ENCODE data around the gene TLE7. TPM values are rescaled to one million over a fixed set of nuclear protein-coding genes. Genes with fewer than 3 reads are reported as not detected.

Gene TLE7
- total RNA-seq, 1 donor from 2014 or later, result not detected

DNA sequence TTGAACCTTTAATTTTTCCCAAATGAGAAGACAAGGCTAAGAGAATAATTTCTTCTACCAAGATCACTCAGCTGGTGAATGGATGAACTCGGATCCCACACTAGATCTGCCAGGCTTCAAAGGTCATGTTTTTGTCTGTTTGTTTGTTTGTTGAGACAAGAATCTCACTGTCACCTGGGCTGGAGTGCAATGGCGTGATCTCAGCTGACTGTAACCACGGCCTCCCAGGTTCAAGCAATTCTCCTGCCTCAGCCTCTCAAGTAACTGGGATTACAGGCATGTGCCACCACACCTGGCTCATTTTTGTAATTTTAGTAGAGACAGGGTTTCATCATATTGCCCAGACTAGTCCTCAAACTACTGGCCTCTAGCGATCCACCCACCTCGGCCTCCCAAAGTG, 40.7 kb upstream of the TLE7 start:
- Mint-ChIP-seq H3K27ac (ENCODE audit: unreplicated experiment) (no peak overlapping the region), H3K27me3 (ENCODE audit: low read depth) (peaks cover 8% of the 10 kb centered on the region)
- DNase-seq (ENCODE audit: low read depth, low spot score), result no peak

DNA sequence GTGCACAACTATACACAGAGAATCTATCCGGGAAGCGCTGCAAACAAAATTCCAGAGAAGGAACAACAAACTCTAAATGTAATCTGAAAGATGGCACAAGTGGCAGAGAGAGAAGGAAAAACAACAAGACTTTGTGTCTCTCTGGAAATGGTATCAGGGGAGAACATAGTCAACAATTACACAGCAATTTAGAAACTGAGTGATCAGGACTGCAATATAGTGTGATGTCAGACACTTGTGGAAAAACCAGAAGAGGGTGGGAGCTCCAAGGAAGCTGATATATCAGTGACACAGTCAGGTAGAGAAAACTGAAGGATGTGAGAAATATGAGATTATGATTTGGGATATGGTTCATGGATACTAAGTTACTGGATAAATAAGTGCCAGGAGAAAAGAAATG, 39.1 kb upstream of the TLE7 start:
- Mint-ChIP-seq H3K27ac (ENCODE audit: unreplicated experiment) (no peak overlapping the region), H3K27me3 (ENCODE audit: low read depth) (peaks cover 3% of the 10 kb centered on the region), H3K36me3 (ENCODE audit: low read depth) (no peaks in the 10 kb centered on the region), H3K4me3 (no peak overlapping the region), H3K9me3 (no peaks in the 10 kb centered on the region), H3K4me1 (peaks cover 16% of the 10 kb centered on the region)
- TF ChIP-seq, protein P1, sequence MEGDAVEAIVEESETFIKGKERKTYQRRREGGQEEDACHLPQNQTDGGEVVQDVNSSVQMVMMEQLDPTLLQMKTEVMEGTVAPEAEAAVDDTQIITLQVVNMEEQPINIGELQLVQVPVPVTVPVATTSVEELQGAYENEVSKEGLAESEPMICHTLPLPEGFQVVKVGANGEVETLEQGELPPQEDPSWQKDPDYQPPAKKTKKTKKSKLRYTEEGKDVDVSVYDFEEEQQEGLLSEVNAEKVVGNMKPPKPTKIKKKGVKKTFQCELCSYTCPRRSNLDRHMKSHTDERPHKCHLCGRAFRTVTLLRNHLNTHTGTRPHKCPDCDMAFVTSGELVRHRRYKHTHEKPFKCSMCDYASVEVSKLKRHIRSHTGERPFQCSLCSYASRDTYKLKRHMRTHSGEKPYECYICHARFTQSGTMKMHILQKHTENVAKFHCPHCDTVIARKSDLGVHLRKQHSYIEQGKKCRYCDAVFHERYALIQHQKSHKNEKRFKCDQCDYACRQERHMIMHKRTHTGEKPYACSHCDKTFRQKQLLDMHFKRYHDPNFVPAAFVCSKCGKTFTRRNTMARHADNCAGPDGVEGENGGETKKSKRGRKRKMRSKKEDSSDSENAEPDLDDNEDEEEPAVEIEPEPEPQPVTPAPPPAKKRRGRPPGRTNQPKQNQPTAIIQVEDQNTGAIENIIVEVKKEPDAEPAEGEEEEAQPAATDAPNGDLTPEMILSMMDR (conservative IDR thresholded peaks at IDR 0.05), result no peak
- DNase-seq (ENCODE audit: low read depth, low spot score), result no peak

More for the DNA sequence above, 40.7 kb upstream of the TLE7 start:
- no peaks in the 10 kb centered on the region for H3K9me3 Mint-ChIP-seq
- H3K4me1 Mint-ChIP-seq, result peaks cover 16% of the 10 kb centered on the region
- H3K36me3 Mint-ChIP-seq (ENCODE audit: low read depth), result no peaks in the 10 kb centered on the region
- peak overlapping the region; percentile 29 for H3K4me3 Mint-ChIP-seq
- TF ChIP-seq, protein P1 (conservative IDR thresholded peaks at IDR 0.05), result no peak

DNA sequence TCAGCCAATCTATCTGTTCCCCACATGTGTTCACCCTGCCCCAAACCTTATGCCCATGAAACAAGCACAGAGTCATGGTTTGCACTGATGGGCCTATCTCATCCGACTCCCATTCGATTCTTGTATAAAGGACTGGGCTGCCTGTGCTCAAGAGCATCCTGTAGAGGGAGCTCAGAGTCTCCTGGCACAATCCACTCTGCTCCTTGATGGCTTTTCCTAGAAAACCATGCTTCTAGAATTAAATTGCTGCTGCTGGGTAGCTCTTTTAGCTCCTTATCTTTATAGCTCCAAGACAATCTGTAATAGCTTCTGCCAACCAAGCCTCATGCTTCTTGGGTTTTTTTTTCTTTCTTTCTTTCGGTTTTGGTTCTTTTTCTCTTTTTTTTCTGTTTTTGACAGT, 37.6 kb upstream of the TLE7 start:
- TF ChIP-seq, protein P1 (conservative IDR thresholded peaks at IDR 0.05), result peak; percentile 62

DNA sequence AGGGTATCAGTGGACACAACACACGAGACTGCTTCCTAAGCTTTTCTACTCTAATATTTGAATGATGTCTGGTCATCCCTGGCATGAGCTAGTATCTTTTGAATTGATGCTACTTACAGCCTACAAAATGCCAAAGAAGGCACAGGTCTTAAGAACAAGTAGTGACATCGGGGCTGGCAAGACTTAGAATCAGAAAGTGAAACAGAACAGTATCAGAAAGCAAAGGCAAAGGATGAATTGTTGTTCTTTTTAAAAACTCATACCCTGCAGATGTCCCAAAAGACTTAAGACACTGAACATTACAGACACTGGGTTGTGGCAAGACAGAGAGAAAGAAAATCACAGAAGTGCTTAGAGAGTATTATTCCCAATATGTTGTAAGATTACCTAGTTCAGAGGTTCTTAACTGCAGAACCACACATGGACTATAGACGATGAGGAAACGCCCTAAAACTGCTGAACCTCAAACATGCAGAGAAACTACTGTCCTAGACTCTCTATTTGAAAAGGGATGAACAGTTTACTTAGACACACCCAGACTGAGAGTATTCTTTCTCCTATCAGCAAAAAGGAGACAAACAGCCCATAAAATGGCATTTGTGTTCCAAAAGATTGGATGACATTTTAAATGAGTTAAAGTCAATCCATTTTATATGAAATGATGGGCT, 34.7 kb upstream of the TLE7 start:
- H3K9me3 Mint-ChIP-seq, result no peaks in the 10 kb centered on the region
- no peaks in the 10 kb centered on the region for H3K4me1 Mint-ChIP-seq
- no peaks in the 10 kb centered on the region for H3K27me3 Mint-ChIP-seq (ENCODE audit: low read depth)
- no peak overlapping the region for H3K4me3 Mint-ChIP-seq
- DNase-seq (ENCODE audit: low read depth, low spot score), result no peak
- TF ChIP-seq, protein P1 (conservative IDR thresholded peaks at IDR 0.05), result no peak
- H3K36me3 Mint-ChIP-seq (ENCODE audit: low read depth), result no peaks in the 10 kb centered on the region
- no peak overlapping the region for H3K27ac Mint-ChIP-seq (ENCODE audit: unreplicated experiment)

More for the DNA sequence above, 37.6 kb upstream of the TLE7 start:
- DNase-seq (ENCODE audit: low read depth, low spot score), result no peak
- H3K36me3 Mint-ChIP-seq (ENCODE audit: low read depth), result no peaks in the 10 kb centered on the region
- no peaks in the 10 kb centered on the region for H3K9me3 Mint-ChIP-seq
- H3K4me3 Mint-ChIP-seq, result no peak overlapping the region
- no peaks in the 10 kb centered on the region for H3K27me3 Mint-ChIP-seq (ENCODE audit: low read depth)
- H3K27ac Mint-ChIP-seq (ENCODE audit: unreplicated experiment), result no peak overlapping the region
- peaks cover 10% of the 10 kb centered on the region for H3K4me1 Mint-ChIP-seq

DNA sequence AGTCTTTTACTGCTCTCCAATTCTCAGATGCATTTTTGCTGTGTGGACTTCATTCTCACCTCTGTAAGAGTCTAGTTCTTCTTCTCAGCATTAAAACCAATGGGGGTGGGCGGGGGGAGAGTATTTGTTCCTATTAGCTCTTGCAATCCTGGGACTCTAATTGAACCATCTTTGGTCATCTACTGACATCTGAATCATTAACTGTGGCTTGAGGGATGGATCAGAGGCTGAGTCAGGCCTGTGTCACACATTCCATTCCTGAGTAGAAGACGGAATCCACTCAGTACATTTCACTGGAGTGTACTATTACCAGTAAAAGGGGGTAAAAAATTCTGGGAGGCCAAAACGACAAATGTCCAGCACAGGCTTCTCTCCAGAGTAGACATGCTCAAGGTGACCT, 33.0 kb upstream of the TLE7 start:
- H3K27me3 Mint-ChIP-seq (ENCODE audit: low read depth), result no peaks in the 10 kb centered on the region
- TF ChIP-seq, protein P1 (conservative IDR thresholded peaks at IDR 0.05), result no peak
- H3K4me1 Mint-ChIP-seq, result no peaks in the 10 kb centered on the region
- DNase-seq (ENCODE audit: low read depth, low spot score), result no peak
- no peaks in the 10 kb centered on the region for H3K9me3 Mint-ChIP-seq
- no peak overlapping the region for H3K27ac Mint-ChIP-seq (ENCODE audit: unreplicated experiment)
- H3K36me3 Mint-ChIP-seq (ENCODE audit: low read depth), result no peaks in the 10 kb centered on the region
- H3K4me3 Mint-ChIP-seq, result no peak overlapping the region

All from neural crest cell (in vitro differentiated cells).